ENCODE results near the gene KCNJ5. TPM values are rescaled to one million over a fixed set of nuclear protein-coding genes. Genes with fewer than 3 reads are reported as not detected.

The KCNJ5 gene
- total and polyA plus RNA-seq, 10 of the 15 experiments (the other 5 are each of a cell fraction or from before 2014, with no cell fraction given) = 0.03 TPM; not detected in 8

GRCh38 chr11:128934351-128934750 lies 43.2 kb downstream of the KCNJ5 start:
- TF ChIP-seq RELA (IDR thresholded peaks at IDR 0.05; ENCODE audit: borderline replicate concordance, partially characterized antibody) (no peak), NRF1 (conservative IDR thresholded peaks at IDR 0.05; ENCODE audit: low read depth, low read length) (no peak), MEF2B (IDR thresholded peaks at IDR 0.05; ENCODE audit: partially characterized antibody, poor library complexity, severe bottlenecking) (no peak), MTA3 (IDR thresholded peaks at IDR 0.05; ENCODE audit: borderline replicate concordance, low read length) (no peak), FOS (IDR thresholded peaks at IDR 0.05; ENCODE audit: borderline replicate concordance, extremely low read depth, insufficient read length) (no peak), YY1 (IDR thresholded peaks at IDR 0.05; ENCODE audit: low read depth, low read length) (no peak), ZNF207 (IDR thresholded peaks at IDR 0.05; ENCODE audit: borderline replicate concordance) (no peak), HDAC6 (IDR thresholded peaks at IDR 0.05; ENCODE audit: unreplicated experiment) (no peak), SRF (IDR thresholded peaks at IDR 0.05; ENCODE audit: low read depth in 2 of 2, low read length in 2 of 2) (no peak)
- TF ChIP-seq, protein P1, sequence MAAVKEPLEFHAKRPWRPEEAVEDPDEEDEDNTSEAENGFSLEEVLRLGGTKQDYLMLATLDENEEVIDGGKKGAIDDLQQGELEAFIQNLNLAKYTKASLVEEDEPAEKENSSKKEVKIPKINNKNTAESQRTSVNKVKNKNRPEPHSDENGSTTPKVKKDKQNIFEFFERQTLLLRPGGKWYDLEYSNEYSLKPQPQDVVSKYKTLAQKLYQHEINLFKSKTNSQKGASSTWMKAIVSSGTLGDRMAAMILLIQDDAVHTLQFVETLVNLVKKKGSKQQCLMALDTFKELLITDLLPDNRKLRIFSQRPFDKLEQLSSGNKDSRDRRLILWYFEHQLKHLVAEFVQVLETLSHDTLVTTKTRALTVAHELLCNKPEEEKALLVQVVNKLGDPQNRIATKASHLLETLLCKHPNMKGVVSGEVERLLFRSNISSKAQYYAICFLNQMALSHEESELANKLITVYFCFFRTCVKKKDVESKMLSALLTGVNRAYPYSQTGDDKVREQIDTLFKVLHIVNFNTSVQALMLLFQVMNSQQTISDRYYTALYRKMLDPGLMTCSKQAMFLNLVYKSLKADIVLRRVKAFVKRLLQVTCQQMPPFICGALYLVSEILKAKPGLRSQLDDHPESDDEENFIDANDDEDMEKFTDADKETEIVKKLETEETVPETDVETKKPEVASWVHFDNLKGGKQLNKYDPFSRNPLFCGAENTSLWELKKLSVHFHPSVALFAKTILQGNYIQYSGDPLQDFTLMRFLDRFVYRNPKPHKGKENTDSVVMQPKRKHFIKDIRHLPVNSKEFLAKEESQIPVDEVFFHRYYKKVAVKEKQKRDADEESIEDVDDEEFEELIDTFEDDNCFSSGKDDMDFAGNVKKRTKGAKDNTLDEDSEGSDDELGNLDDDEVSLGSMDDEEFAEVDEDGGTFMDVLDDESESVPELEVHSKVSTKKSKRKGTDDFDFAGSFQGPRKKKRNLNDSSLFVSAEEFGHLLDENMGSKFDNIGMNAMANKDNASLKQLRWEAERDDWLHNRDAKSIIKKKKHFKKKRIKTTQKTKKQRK (IDR thresholded peaks at IDR 0.05; ENCODE audit: low read depth, low read length) = no peak
- TF ChIP-seq, protein P2, sequence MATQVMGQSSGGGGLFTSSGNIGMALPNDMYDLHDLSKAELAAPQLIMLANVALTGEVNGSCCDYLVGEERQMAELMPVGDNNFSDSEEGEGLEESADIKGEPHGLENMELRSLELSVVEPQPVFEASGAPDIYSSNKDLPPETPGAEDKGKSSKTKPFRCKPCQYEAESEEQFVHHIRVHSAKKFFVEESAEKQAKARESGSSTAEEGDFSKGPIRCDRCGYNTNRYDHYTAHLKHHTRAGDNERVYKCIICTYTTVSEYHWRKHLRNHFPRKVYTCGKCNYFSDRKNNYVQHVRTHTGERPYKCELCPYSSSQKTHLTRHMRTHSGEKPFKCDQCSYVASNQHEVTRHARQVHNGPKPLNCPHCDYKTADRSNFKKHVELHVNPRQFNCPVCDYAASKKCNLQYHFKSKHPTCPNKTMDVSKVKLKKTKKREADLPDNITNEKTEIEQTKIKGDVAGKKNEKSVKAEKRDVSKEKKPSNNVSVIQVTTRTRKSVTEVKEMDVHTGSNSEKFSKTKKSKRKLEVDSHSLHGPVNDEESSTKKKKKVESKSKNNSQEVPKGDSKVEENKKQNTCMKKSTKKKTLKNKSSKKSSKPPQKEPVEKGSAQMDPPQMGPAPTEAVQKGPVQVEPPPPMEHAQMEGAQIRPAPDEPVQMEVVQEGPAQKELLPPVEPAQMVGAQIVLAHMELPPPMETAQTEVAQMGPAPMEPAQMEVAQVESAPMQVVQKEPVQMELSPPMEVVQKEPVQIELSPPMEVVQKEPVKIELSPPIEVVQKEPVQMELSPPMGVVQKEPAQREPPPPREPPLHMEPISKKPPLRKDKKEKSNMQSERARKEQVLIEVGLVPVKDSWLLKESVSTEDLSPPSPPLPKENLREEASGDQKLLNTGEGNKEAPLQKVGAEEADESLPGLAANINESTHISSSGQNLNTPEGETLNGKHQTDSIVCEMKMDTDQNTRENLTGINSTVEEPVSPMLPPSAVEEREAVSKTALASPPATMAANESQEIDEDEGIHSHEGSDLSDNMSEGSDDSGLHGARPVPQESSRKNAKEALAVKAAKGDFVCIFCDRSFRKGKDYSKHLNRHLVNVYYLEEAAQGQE (IDR thresholded peaks at IDR 0.05; ENCODE audit: low read depth, low read length) = no peak
- CTCF ChIA-PET = interaction anchor here (0.9 kb wide), 1 partner anchor 48 kb away, joined by 3 read pairs; no protein-coding TSS in a partner anchor
- Histone ChIP-seq H3K27ac (ENCODE audit: control insufficient read depth, insufficient read depth) (no peak overlapping the region), H3K79me2 (ENCODE audit: control insufficient read depth, insufficient read depth, low read length) (no peaks in the 10 kb centered on the region), H3K4me3 (no peak overlapping the region), H3K4me2 (ENCODE audit: control insufficient read depth, insufficient read depth) (no peak overlapping the region), H4K20me1 (ENCODE audit: control insufficient read depth, insufficient read depth) (no peaks in the 10 kb centered on the region), H3K9me3 (replicated peaks; ENCODE audit: control insufficient read depth, insufficient read depth, low read length) (no peaks in the 10 kb centered on the region), H3K27me3 (replicated peaks in 1 of 2; ENCODE audit: control insufficient read depth in 2 of 2, insufficient read depth in 2 of 2, low read length in 1 of 2) (no peaks in the 10 kb centered on the region; a peak in 1 of 4 replicates), H3K36me3 (ENCODE audit: control insufficient read depth in 2 of 2, insufficient read depth in 2 of 2, low read length in 1 of 2) (no peaks in the 10 kb centered on the region), H3K9ac (ENCODE audit: control insufficient read depth, insufficient read depth, low read length) (no peak overlapping the region), H3K4me1 (ENCODE audit: control insufficient read depth, insufficient read depth, low read length) (peaks cover under 1% of the 10 kb centered on the region), H2AFZ (ENCODE audit: control insufficient read depth, low read depth, low read length) (no peak overlapping the region)
- no peak for DNase-seq (ENCODE audit: low read depth, low spot score)
- POLR2A ChIA-PET = no interaction called here
- SMC1A ChIA-PET (ENCODE audit: uncharacterized antibody, unreplicated experiment) = interaction anchor here (0.9 to 1.7 kb wide), 2 partner anchors 14 to 49 kb away, joined by 3 to 4 read pairs; no protein-coding TSS in a partner anchor
- no peak for FAIRE-seq
- 47% methylated on average over 7 of the region's 7 CpGs for WGBS (ENCODE audit: insufficient coverage, insufficient replicate concordance, low lambda C conversion rate, missing lambda C conversion rate)
- BruUV-seq (replicated peaks) = no TSS peak
- RAD21 ChIA-PET (ENCODE audit: unreplicated experiment) = no interaction called here
- no peak for ATAC-seq
- intact Hi-C loops (cut with micrococcal nuclease; ENCODE audit: unreplicated experiment) (no loop called here), in situ Hi-C loops (cut with MboI) (no loop called here)
